ENCODE measurements around the gene CYB5RL.
"Not testable (repeated sequence)": the region's sequence is repeated elsewhere in the genome, so short reads cannot be mapped to it uniquely, and the experiment has no call there.

The CYB5RL gene

GRCh38 chr1:54199765-54200518 is at the start of gene CYB5RL, which contains the start of gene MRPL37:
Gene CYB5RL, minus strand, starts transcription at chr1:54200030. Its CDS starts 4,414 bp downstream, at chr1:54195616.
Gene MRPL37, plus strand, starts transcription at chr1:54200167. Its CDS starts 77 bp downstream, at chr1:54200244.
- DNase-seq = peak; percentile 92

- no peak for DNase-seq
These were observed 49.1 kb upstream of the CYB5RL start for GRCh38 chr1:54248966-54249365.

- DNase-seq = no peak
These were observed 48.2 kb upstream of the CYB5RL start for GRCh38 chr1:54247863-54248515.

- DNase-seq = no peak
These were observed 46.4 kb upstream of the CYB5RL start for GRCh38 chr1:54246116-54246721.

GRCh38 chr1:54245501-54245900 is 45.7 kb upstream of the CYB5RL start:
- no peak for DNase-seq

GRCh38 chr1:54244655-54245054 is 44.8 kb upstream of the CYB5RL start:
- DNase-seq = no peak

- no peak for DNase-seq
These were observed 43.2 kb upstream of the CYB5RL start for GRCh38 chr1:54243022-54243421.

- no peak for DNase-seq
These were observed 41.5 kb upstream of the CYB5RL start for GRCh38 chr1:54241364-54241763.

- DNase-seq = no peak
These were observed 41.0 kb upstream of the CYB5RL start for GRCh38 chr1:54240741-54241335.

GRCh38 chr1:54239631-54240031 is 39.8 kb upstream of the CYB5RL start:
- DNase-seq = no peak

- DNase-seq = no peak
These were observed 39.2 kb upstream of the CYB5RL start for GRCh38 chr1:54239035-54239383.

- DNase-seq = no peak
These were observed 38.7 kb upstream of the CYB5RL start for GRCh38 chr1:54238353-54239034.

- no peak for DNase-seq
These were observed 37.8 kb upstream of the CYB5RL start for GRCh38 chr1:54237586-54237985.

GRCh38 chr1:54234284-54234683 is 34.5 kb upstream of the CYB5RL start:
- no peak for DNase-seq

GRCh38 chr1:54233196-54233595 is 33.4 kb upstream of the CYB5RL start:
- not testable (repeated sequence) for DNase-seq

GRCh38 chr1:54230507-54231339 is 30.9 kb upstream of the CYB5RL start:
- DNase-seq = no peak

- DNase-seq = peak; percentile 39
These were observed 29.6 kb upstream of the CYB5RL start for GRCh38 chr1:54229281-54229891.

- no peak for DNase-seq
These were observed 28.8 kb upstream of the CYB5RL start for GRCh38 chr1:54228638-54229079.

GRCh38 chr1:54227891-54228310 is 28.1 kb upstream of the CYB5RL start:
- DNase-seq = no peak

- peak; percentile 67 for DNase-seq
These were observed 27.3 kb upstream of the CYB5RL start for GRCh38 chr1:54227091-54227602.

GRCh38 chr1:54225986-54226559 is 26.2 kb upstream of the CYB5RL start:
- DNase-seq = no peak

Measured in T1000 (cell line).